Measurements from ENCODE around the gene PTPN9. TPM values are rescaled to one million over a fixed set of nuclear protein-coding genes. Genes with fewer than 3 reads are reported as not detected.
"Not testable (repeated sequence)": the region's sequence is repeated elsewhere in the genome, so short reads cannot be mapped to it uniquely, and the experiment has no call there.

Gene PTPN9
- total RNA-seq, 2 experiments from 2014 or later: 37.0 to 37.4 TPM

DNA sequence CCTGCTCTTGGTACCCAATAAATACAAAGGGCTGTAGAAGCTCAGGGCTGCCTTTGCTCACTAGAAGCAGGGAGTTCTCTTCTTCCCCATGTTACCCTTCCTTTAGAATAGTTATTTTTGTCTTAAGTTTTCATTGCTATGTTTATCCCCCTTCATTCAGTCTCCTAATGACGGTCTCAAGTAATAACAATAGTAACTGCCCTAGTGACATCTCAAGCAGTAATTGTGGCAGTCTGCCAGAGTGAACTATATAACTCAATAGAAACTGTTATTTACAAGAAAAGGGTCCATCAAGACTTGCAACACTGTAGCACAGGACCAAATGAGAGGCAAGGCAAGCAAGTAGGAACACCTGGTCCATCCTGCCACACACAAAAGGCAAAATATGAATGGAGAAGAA, 95.2 kb downstream of the PTPN9 start:
- CTCF ChIA-PET: interaction anchor here (1.0 to 1.9 kb wide), 3 partner anchors 12 to 26 kb away, joined by 3 to 5 read pairs (median 5); no protein-coding TSS in a partner anchor
- Mint-ChIP-seq H3K4me1 (peaks cover 4% of the 10 kb centered on the region), H3K4me3 (no peak overlapping the region), H3K27me3 (no peaks in the 10 kb centered on the region), H3K9me3 (no peaks in the 10 kb centered on the region), H3K36me3 (ENCODE audit: low read depth) (peaks cover 25% of the 10 kb centered on the region), H3K27ac (no peak overlapping the region)
- DNase-seq: no peak
- POLR2A ChIA-PET: no interaction called here

- H3K9me3 Mint-ChIP-seq, H3K4me1 Mint-ChIP-seq, H3K27ac Mint-ChIP-seq, H3K4me3 Mint-ChIP-seq, DNase-seq, H3K27me3 Mint-ChIP-seq, POLR2A ChIA-PET: not testable (repeated sequence)
- CTCF ChIA-PET: interaction anchor here (1.0 to 1.9 kb wide), 3 partner anchors 13 to 25 kb away, joined by 3 to 5 read pairs (median 5); no protein-coding TSS in a partner anchor
- peaks cover 28% of the 10 kb centered on the region for H3K36me3 Mint-ChIP-seq (ENCODE audit: low read depth)
Measured at GRCh38 chr15:75483556-75483955, 95.6 kb downstream of the PTPN9 start.

- H3K9me3 Mint-ChIP-seq: no peaks in the 10 kb centered on the region
- no peak overlapping the region for H3K27ac Mint-ChIP-seq
- no peak for DNase-seq
- ChIA-PET POLR2A (no interaction called here), CTCF (interaction anchor here (1.0 to 1.7 kb wide), 2 partner anchors 13 to 23 kb away, joined by 3 to 5 read pairs; no protein-coding TSS in a partner anchor)
- peaks cover 4% of the 10 kb centered on the region for H3K4me1 Mint-ChIP-seq
- no peaks in the 10 kb centered on the region for H3K27me3 Mint-ChIP-seq
- no peak overlapping the region for H3K4me3 Mint-ChIP-seq
- peaks cover 32% of the 10 kb centered on the region for H3K36me3 Mint-ChIP-seq (ENCODE audit: low read depth)
Measured at GRCh38 chr15:75483106-75483505, 96.0 kb downstream of the PTPN9 start.

- H3K27me3 Mint-ChIP-seq, H3K9me3 Mint-ChIP-seq, POLR2A ChIA-PET, H3K4me3 Mint-ChIP-seq, DNase-seq, CTCF ChIA-PET, H3K4me1 Mint-ChIP-seq, H3K27ac Mint-ChIP-seq: not testable (repeated sequence)
- peaks cover 31% of the 10 kb centered on the region for H3K36me3 Mint-ChIP-seq (ENCODE audit: low read depth)
Measured at GRCh38 chr15:75480463-75480862, 98.7 kb downstream of the PTPN9 start.

DNA sequence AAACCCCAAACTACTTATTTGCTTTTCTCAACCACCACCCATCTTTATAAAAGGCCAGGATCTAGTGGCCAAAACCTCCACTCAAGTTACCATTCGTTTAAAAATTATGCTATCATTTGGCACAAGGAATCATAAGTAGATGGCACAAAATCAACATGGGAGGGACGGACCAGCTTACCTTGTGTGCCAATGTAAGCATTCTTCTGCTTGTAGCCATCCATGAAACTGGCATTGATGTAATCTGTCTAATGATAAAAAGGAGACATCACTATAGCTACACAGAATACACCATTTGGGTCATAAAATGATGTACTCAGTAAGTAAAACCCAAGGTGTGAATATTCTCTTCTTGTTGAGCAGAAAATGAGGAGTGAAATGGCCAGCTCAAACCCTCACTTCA, 99.4 kb downstream of the PTPN9 start:
- Mint-ChIP-seq H3K27ac (no peak overlapping the region), H3K36me3 (ENCODE audit: low read depth) (peaks cover 32% of the 10 kb centered on the region), H3K4me1 (peaks cover 4% of the 10 kb centered on the region), H3K9me3 (no peaks in the 10 kb centered on the region), H3K4me3 (no peak overlapping the region), H3K27me3 (no peaks in the 10 kb centered on the region)
- ChIA-PET POLR2A (no interaction called here), CTCF (interaction anchor here (1.0 kb wide), 1 partner anchor 27 kb away, joined by 3 read pairs; no protein-coding TSS in a partner anchor)
- DNase-seq: no peak

DNA sequence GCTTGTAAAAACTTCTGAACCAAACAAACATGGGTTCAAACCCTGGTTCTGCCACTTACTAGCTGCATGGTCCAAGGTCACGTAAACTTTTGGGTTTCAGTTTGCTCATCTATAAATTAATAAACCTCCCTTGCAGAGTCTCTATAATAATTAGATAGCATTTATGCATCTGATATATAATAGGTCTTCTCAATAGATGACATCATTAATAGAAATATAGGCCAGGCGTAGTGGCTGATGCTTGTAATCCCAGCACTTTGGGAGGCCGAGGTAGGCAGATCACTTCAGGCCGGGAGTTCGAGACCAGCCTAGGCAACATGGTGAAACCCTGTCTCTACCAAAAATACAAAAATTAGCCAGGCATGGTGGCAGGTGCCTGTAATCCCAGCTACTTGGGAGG, 102.0 kb downstream of the PTPN9 start:
- H3K9me3 Mint-ChIP-seq, POLR2A ChIA-PET, H3K4me1 Mint-ChIP-seq, CTCF ChIA-PET, H3K27ac Mint-ChIP-seq, H3K27me3 Mint-ChIP-seq, H3K4me3 Mint-ChIP-seq, DNase-seq: not testable (repeated sequence)
- H3K36me3 Mint-ChIP-seq (ENCODE audit: low read depth): peaks cover 24% of the 10 kb centered on the region

- H3K36me3 Mint-ChIP-seq (ENCODE audit: low read depth): peaks cover 48% of the 10 kb centered on the region
- H3K27ac Mint-ChIP-seq: peak overlapping the region; percentile 60
- no peaks in the 10 kb centered on the region for H3K27me3 Mint-ChIP-seq
- H3K4me3 Mint-ChIP-seq: no peak overlapping the region
- ChIA-PET CTCF (interaction anchor here (1.9 kb wide), 1 partner anchor 15 kb away, joined by 6 read pairs; no protein-coding TSS in a partner anchor), POLR2A (no interaction called here)
- DNase-seq: no peak
- H3K9me3 Mint-ChIP-seq: no peaks in the 10 kb centered on the region
- H3K4me1 Mint-ChIP-seq: peaks cover 4% of the 10 kb centered on the region
Measured at GRCh38 chr15:75468913-75469598, 110.1 kb downstream of the PTPN9 start.

GRCh38 chr15:75460646-75461045, 118.5 kb downstream of the PTPN9 start:
- Mint-ChIP-seq H3K27me3 (no peaks in the 10 kb centered on the region), H3K4me1 (peaks cover 11% of the 10 kb centered on the region), H3K9me3 (no peaks in the 10 kb centered on the region), H3K4me3 (no peak overlapping the region), H3K27ac (no peak overlapping the region), H3K36me3 (ENCODE audit: low read depth) (peaks cover 2% of the 10 kb centered on the region)
- POLR2A ChIA-PET: no interaction called here
- DNase-seq: no peak
- CTCF ChIA-PET: interaction anchor here (0.6 to 1.2 kb wide), 2 partner anchors 9 to 26 kb away, joined by 3 read pairs; partner anchors contain the start of gene SIN3A

GRCh38 chr15:75459581-75459980, 119.5 kb downstream of the PTPN9 start:
- Mint-ChIP-seq H3K36me3 (ENCODE audit: low read depth) (no peaks in the 10 kb centered on the region), H3K27me3 (no peaks in the 10 kb centered on the region), H3K4me3 (no peak overlapping the region), H3K4me1 (peaks cover 11% of the 10 kb centered on the region), H3K27ac (no peak overlapping the region), H3K9me3 (no peaks in the 10 kb centered on the region)
- DNase-seq: no peak
- ChIA-PET POLR2A (no interaction called here), CTCF (interaction anchor here (0.6 to 1.2 kb wide), 3 partner anchors 27 to 1283 kb away, joined by 3 read pairs; no protein-coding TSS in a partner anchor)

GRCh38 chr15:75456710-75457109, 122.4 kb downstream of the PTPN9 start:
- ChIA-PET POLR2A (no interaction called here), CTCF (interaction anchor here (1.2 kb wide), 1 partner anchor 10 kb away, joined by 3 read pairs; no protein-coding TSS in a partner anchor)
- Mint-ChIP-seq H3K9me3 (no peaks in the 10 kb centered on the region), H3K4me1 (peaks cover 14% of the 10 kb centered on the region), H3K36me3 (ENCODE audit: low read depth) (peaks cover 3% of the 10 kb centered on the region), H3K4me3 (peak overlapping the region; percentile 87), H3K27me3 (no peaks in the 10 kb centered on the region), H3K27ac (peak overlapping the region; percentile 95)
- no peak for DNase-seq

DNA sequence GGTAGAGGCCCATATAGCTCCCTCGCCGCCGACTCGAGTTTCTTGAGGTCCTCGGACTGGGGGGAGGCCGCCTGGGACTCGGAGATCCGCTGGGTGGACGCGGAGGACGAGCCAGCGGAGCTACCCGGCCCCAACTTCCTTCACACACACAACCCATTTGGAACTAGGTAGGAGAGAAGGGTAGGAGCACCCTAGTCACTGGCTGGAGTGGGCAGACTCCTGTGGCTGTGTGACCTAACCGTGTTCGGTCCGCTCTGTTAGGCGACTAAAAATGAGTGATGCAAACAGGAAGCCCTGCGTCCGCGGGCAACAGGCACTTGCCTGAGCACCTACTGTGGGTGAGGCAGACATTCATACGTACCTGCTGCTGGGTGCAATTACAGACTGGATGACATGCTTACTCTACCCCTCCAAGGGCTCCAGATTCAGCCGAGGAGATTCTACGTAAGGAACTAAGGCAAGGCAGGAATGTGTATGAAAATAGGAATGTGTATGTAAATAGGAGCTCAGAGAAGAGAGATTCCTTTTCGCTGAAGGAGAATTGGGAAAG, 123.1 kb downstream of the PTPN9 start:
- Mint-ChIP-seq H3K27ac (peak overlapping the region; percentile 95), H3K9me3 (no peaks in the 10 kb centered on the region), H3K4me3 (peak overlapping the region; percentile 87), H3K36me3 (ENCODE audit: low read depth) (peaks cover 3% of the 10 kb centered on the region), H3K4me1 (peaks cover 14% of the 10 kb centered on the region), H3K27me3 (no peaks in the 10 kb centered on the region)
- CTCF ChIA-PET: interaction anchor here (0.6 to 3.0 kb wide), 8 partner anchors 8 to 395 kb away, joined by 3 to 21 read pairs (median 3); partner anchors contain the start of genes IMP3, MAN2C1 and SNX33
- peak; percentile 67 for DNase-seq
- POLR2A ChIA-PET: interaction anchor here (0.6 to 5.0 kb wide), 5 partner anchors 10 to 642 kb away, joined by 3 to 18 read pairs (median 3); partner anchors contain the start of genes IMP3 and SNUPN

- no peaks in the 10 kb centered on the region for H3K9me3 Mint-ChIP-seq
- H3K4me1 Mint-ChIP-seq: peaks cover 14% of the 10 kb centered on the region
- ChIA-PET CTCF (interaction anchor here (0.6 to 3.0 kb wide), 9 partner anchors 8 to 394 kb away, joined by 3 to 21 read pairs (median 4); partner anchors contain the start of genes IMP3, MAN2C1 and SNX33), POLR2A (interaction anchor here (0.6 to 5.0 kb wide), 6 partner anchors 9 to 641 kb away, joined by 3 to 18 read pairs (median 3); partner anchors contain the start of genes IMP3 and SNUPN)
- peak overlapping the region; percentile 95 for H3K27ac Mint-ChIP-seq
- H3K36me3 Mint-ChIP-seq (ENCODE audit: low read depth): peaks cover 3% of the 10 kb centered on the region
- no peaks in the 10 kb centered on the region for H3K27me3 Mint-ChIP-seq
- DNase-seq: peak; percentile 92
- peak overlapping the region; percentile 87 for H3K4me3 Mint-ChIP-seq
Measured at GRCh38 chr15:75455424-75455981, 123.6 kb downstream of the PTPN9 start.
